HG03565 (cell line): ENCODE data around the gene PERCC1.

Experiments
- ATAC-seq: cut with Tn5 transposase; IDR thresholded peaks from one replicate; pipeline ENCODE4 v1.9.1; 2021; ENCODE audit warnings: mild to moderate bottlenecking, moderate library complexity; ENCODE audit not compliant: unreplicated experiment

The PERCC1 gene

GRCh38 chr16:1448536-1449116, 17.7 kb downstream of the PERCC1 start:
- no peak for ATAC-seq

DNA sequence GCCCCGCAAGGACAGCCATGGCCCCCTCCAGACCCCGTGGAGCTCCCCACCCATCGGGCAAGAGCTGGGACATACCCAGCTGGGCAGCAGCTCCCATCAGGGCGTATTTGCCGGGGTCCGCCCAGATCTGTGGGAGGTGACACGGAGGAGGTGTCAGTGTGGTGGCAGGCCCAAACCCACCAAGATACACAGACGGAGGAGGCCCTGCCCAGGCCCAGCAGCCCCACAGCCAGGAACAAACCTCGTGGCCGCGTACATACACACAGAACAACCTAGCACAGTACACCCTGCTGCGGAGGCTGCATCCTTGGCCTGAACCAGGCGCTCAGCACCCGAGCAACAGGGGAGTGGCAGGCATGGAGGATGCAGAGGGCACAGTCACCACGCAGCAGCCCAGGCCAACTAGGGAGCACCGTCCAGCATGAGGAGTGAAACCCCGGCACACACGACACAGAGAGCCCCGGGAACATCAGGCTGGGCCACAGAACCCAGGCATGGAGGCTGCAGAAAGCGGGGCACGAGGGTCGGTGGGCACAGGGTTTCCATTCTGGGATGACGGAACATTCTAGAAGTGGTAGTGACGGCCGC, 18.4 kb downstream of the PERCC1 start:
- no peak for ATAC-seq

- ATAC-seq: no peak
Measured at GRCh38 chr16:1450218-1450617, 19.3 kb downstream of the PERCC1 start.

DNA sequence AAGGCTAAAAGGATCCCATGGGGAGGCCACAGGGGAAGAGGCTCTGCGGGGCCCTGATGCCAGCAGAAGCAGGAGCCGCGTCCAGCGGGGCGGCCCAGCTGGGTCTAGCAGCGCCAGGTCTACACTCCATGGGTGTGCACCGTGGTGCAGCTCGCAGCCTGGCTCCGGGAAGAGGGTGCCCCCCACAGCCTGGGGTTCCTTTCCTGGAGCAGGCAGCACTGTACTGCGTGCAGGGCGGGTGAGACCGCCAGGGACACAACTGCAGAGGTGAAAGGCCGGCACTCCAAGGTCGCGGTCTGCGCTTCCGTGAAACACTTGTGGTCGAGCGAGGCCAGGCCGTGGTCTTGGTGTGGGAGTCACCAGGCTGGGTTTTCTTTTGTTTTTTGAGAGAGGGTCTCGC, 20.0 kb downstream of the PERCC1 start:
- no peak for ATAC-seq

- ATAC-seq: no peak
Measured at GRCh38 chr16:1451702-1452392, 21.0 kb downstream of the PERCC1 start.

- no peak for ATAC-seq
Measured at GRCh38 chr16:1452530-1452929, 21.7 kb downstream of the PERCC1 start.

GRCh38 chr16:1453316-1453715, 22.4 kb downstream of the PERCC1 start:
- no peak for ATAC-seq

GRCh38 chr16:1454561-1454960, 23.7 kb downstream of the PERCC1 start:
- no peak for ATAC-seq

DNA sequence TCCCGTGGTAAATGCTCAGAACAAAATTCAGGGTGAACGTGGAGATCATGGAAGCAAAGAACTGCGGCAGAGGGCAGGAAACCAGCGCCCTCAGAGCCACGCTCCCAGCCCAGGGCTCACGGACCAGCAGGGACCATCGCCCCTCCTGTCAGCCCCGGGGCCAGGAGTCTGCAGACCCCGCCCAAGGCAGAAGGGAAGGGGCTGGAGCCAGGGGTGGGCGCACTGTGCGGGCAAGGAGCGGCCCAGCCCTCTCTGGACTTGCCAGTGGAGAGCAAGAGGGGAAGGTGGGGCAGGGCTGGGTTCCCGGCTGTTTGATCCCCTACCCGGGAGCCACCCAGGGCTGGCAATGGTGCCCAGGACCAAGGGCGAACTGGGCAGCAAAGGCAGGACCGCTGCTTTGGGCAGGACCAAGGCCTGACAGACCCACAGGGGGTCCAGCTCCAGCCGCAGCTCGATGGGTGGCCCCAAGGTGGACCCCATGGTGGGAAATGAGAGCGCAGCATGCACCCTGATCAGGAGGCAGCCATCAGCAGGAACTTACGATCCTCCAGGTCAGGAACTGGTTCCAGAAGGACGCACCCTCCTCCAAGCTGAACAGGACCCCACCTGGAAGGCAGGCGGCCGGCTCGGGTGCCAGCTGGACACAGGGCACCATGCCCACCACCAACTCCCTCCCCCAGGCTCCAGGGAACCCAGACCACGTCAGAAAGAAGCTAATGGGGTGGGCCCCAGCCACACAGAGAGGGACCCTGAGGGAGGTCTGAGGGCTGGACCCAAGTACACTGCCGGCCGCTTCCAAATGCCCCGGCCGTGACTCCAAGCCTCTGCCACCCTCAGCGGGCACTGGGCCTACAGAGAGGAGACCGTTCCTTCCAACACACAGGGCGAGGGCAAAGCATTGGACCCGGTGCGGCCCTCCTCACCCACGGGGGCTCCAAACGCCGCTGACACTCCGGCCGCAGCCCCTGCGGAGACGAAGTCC, 24.6 kb downstream of the PERCC1 start:
- no peak for ATAC-seq

- ATAC-seq: no peak
Measured at GRCh38 chr16:1456951-1457350, 26.1 kb downstream of the PERCC1 start.

DNA sequence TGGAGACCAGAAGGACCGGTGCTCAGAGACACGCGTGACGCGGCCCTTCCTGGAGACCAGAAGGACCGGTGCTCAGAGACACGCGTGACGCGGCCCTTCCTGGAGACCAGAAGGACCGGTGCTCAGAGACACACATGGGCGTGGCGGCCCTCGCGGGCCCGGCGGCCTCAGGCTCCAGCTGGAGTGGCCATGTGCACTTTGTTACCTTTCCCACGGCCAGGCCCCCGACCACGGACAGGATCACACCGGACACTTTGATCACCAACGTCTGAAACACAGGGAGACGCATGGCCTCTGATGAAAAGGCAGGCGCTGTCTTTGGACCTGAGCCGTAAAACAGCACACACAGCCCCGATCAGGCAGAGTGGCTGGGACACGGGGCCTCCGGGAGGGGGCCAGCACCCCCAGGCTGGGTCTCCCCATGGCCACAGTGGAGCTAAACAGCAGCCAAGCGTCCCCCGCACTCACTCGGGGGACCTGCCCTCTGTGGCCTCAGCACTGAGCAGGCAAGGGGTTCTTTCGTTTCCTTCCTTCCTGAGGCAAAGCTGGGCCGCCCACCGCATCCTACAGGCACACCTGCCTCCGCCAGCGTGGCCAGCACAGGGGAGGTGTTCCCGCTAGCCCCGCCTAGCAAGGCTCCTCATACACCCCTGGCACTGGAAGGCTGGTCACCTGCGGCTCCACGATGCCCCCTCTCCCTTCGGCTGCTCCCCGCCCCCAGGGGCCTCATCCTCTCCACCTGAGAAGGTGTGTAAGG, 26.8 kb downstream of the PERCC1 start:
- ATAC-seq: no peak

DNA sequence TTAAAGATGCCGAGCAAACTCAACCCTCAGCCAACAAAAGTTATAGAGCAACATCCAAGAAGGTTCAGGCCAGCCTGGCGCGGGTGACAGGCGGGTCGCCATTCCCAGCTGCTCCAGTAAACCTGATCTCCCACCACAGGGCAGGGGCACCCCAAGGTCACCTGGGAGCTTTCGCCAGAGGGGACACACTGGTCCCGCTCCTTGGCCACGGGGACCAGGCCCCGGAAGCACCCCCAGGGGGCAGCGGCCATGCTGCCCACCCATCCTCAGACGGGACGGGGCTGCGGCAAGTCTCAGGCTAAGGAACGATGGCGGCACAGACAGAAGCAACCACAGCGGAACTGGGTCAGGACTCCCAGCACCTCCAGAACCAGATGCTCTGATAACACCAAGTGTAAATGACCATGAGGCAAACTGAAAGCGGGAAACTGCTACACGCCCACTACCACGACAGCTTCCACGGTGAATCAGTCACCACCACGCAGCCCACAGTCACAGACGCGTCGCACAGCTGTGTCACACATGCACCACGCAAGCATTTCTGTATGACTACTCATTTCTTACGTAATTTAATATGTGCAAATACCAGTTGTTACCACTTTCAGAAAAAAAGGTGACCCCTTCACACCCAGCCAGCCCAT, 27.6 kb downstream of the PERCC1 start:
- ATAC-seq: no peak

GRCh38 chr16:1458977-1459341, 28.1 kb downstream of the PERCC1 start:
- ATAC-seq: no peak

- ATAC-seq: no peak
Measured at GRCh38 chr16:1459967-1460366, 29.1 kb downstream of the PERCC1 start.

DNA sequence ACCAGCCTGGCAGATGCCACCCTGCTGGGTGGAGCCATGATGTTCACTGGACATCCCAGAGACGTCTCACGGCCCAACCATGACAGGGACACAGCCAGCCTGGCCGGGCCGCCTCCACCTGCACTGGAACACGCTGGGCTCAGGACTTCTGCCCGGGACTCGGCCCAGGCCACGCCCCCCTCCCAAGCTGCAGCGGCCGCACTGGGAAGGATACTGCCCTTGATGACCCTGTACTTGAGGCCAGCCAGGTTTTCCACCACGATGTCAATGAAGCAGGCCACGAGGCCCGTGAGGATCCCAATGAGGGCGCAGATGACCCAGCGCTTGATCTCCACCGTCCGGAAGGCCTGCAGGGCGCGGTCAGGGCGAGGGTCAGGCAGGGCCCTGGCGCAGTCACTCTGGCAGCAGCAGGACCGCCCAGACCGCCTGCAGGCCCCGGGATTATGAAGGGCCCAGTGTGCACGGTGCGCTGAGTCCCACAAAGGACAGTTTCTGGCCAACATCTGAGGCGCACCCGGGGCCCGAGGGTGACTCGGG, 29.8 kb downstream of the PERCC1 start:
- no peak for ATAC-seq

DNA sequence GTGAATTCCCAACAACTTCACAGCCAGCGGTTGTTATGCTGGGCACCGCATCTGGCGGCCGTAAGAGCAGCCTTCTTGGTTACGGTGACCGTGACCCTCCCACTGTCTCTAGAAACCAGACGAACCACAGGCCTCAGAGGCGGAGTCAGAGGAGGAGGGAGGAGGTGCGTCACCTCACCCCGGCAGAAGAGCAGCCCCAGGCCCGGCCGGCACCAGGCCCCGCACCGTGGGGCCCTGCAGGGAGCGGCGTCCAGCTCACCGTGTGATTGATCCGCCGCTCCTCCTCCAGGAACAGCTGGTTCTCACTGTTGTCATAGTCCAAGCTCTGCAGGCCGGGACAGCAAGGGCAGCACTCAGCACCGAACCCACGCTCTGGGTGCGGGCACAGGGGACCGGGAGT, 30.3 kb downstream of the PERCC1 start:
- ATAC-seq: no peak

GRCh38 chr16:1464196-1464893, 33.5 kb downstream of the PERCC1 start:
- no peak for ATAC-seq

- no peak for ATAC-seq
Measured at GRCh38 chr16:1464894-1465566, 34.2 kb downstream of the PERCC1 start.

GRCh38 chr16:1465567-1465915, 34.7 kb downstream of the PERCC1 start:
- no peak for ATAC-seq
